ENCODE data around the gene NUDC. TPM values are rescaled to one million over a fixed set of nuclear protein-coding genes. Genes with fewer than 3 reads are reported as not detected.

NUDC gene
- total RNA-seq, 1 donor from 2014 or later: 133 TPM

- intact Hi-C loops (cut with micrococcal nuclease): no loop called here
These were observed 6.2 kb upstream of the NUDC start for GRCh38 chr1:26915204-26915842.

GRCh38 chr1:26921126-26921539 lies 410 bp upstream of the NUDC start:
- DNase-seq (ENCODE audit: low spot score): no peak
- intact Hi-C loops (cut with micrococcal nuclease): loop anchor here (1.0 kb wide), 1 partner anchor 21 kb away; the partner anchor contains the start of gene GPATCH3
- no peaks in the 10 kb centered on the region for H3K9me3 Mint-ChIP-seq
- peak overlapping the region; percentile 94 for H3K4me3 Mint-ChIP-seq (ENCODE audit: low read depth)
- H3K27me3 Mint-ChIP-seq (ENCODE audit: low read depth): no peaks in the 10 kb centered on the region
- H3K27ac Mint-ChIP-seq: peak overlapping the region; percentile 95
- peaks cover 33% of the 10 kb centered on the region for H3K36me3 Mint-ChIP-seq (ENCODE audit: low read depth)
- peaks cover 27% of the 10 kb centered on the region for H3K4me1 Mint-ChIP-seq (ENCODE audit: low read depth)

More at GRCh38 chr1:26915204-26915842, 6.2 kb upstream of the NUDC start:
- DNase-seq (ENCODE audit: low spot score): no peak
- H3K27ac Mint-ChIP-seq: no peak overlapping the region
- no peaks in the 10 kb centered on the region for H3K9me3 Mint-ChIP-seq
- peaks cover 2% of the 10 kb centered on the region for H3K4me1 Mint-ChIP-seq (ENCODE audit: low read depth)
- no peaks in the 10 kb centered on the region for H3K27me3 Mint-ChIP-seq (ENCODE audit: low read depth)
- H3K4me3 Mint-ChIP-seq (ENCODE audit: low read depth): no peak overlapping the region
- no peaks in the 10 kb centered on the region for H3K36me3 Mint-ChIP-seq (ENCODE audit: low read depth)

- no peak for DNase-seq (ENCODE audit: low spot score)
- Mint-ChIP-seq H3K36me3 (ENCODE audit: low read depth) (peaks cover 46% of the 10 kb centered on the region), H3K9me3 (no peaks in the 10 kb centered on the region), H3K27me3 (ENCODE audit: low read depth) (no peaks in the 10 kb centered on the region), H3K4me1 (ENCODE audit: low read depth) (peaks cover 31% of the 10 kb centered on the region), H3K27ac (peak overlapping the region; percentile 89), H3K4me3 (ENCODE audit: low read depth) (peak overlapping the region; percentile 94)
- intact Hi-C loops (cut with micrococcal nuclease): no loop called here
These were observed 837 bp downstream of the NUDC start for GRCh38 chr1:26922431-26922729.

- Mint-ChIP-seq H3K27me3 (ENCODE audit: low read depth) (no peaks in the 10 kb centered on the region), H3K27ac (peak overlapping the region; percentile 89), H3K4me1 (ENCODE audit: low read depth) (peaks cover 31% of the 10 kb centered on the region), H3K36me3 (ENCODE audit: low read depth) (peaks cover 51% of the 10 kb centered on the region), H3K9me3 (no peaks in the 10 kb centered on the region), H3K4me3 (ENCODE audit: low read depth) (peak overlapping the region; percentile 94)
- no peak for DNase-seq (ENCODE audit: low spot score)
- intact Hi-C loops (cut with micrococcal nuclease): no loop called here
These were observed 1.4 kb downstream of the NUDC start for GRCh38 chr1:26922901-26923300.

- Mint-ChIP-seq H3K4me1 (ENCODE audit: low read depth) (peaks cover 31% of the 10 kb centered on the region), H3K36me3 (ENCODE audit: low read depth) (peaks cover 59% of the 10 kb centered on the region), H3K9me3 (no peaks in the 10 kb centered on the region), H3K4me3 (ENCODE audit: low read depth) (peak overlapping the region; percentile 94), H3K27me3 (ENCODE audit: low read depth) (no peaks in the 10 kb centered on the region), H3K27ac (peak overlapping the region; percentile 5)
- intact Hi-C loops (cut with micrococcal nuclease): no loop called here
- DNase-seq (ENCODE audit: low spot score): no peak
These were observed 2.2 kb downstream of the NUDC start for GRCh38 chr1:26923711-26924110.

GRCh38 chr1:26932531-26932930 lies 11.0 kb downstream of the NUDC start:
- Mint-ChIP-seq H3K4me1 (ENCODE audit: low read depth) (no peaks in the 10 kb centered on the region), H3K27ac (no peak overlapping the region), H3K9me3 (no peaks in the 10 kb centered on the region), H3K36me3 (ENCODE audit: low read depth) (peaks cover 54% of the 10 kb centered on the region), H3K4me3 (ENCODE audit: low read depth) (no peak overlapping the region), H3K27me3 (ENCODE audit: low read depth) (no peaks in the 10 kb centered on the region)
- intact Hi-C loops (cut with micrococcal nuclease): no loop called here
- no peak for DNase-seq (ENCODE audit: low spot score)

- Mint-ChIP-seq H3K36me3 (ENCODE audit: low read depth) (peaks cover 52% of the 10 kb centered on the region), H3K9me3 (no peaks in the 10 kb centered on the region), H3K27me3 (ENCODE audit: low read depth) (no peaks in the 10 kb centered on the region), H3K4me3 (ENCODE audit: low read depth) (no peak overlapping the region), H3K4me1 (ENCODE audit: low read depth) (no peaks in the 10 kb centered on the region), H3K27ac (no peak overlapping the region)
- DNase-seq (ENCODE audit: low spot score): no peak
- intact Hi-C loops (cut with micrococcal nuclease): no loop called here
These were observed 15.3 kb downstream of the NUDC start for GRCh38 chr1:26936823-26937222.

GRCh38 chr1:26938004-26938658 lies 16.6 kb downstream of the NUDC start:
- H3K4me1 Mint-ChIP-seq (ENCODE audit: low read depth): no peaks in the 10 kb centered on the region
- no peaks in the 10 kb centered on the region for H3K9me3 Mint-ChIP-seq
- no peak overlapping the region for H3K27ac Mint-ChIP-seq
- H3K27me3 Mint-ChIP-seq (ENCODE audit: low read depth): no peaks in the 10 kb centered on the region
- H3K4me3 Mint-ChIP-seq (ENCODE audit: low read depth): no peak overlapping the region
- no peak for DNase-seq (ENCODE audit: low spot score)
- peaks cover 55% of the 10 kb centered on the region for H3K36me3 Mint-ChIP-seq (ENCODE audit: low read depth)
- intact Hi-C loops (cut with micrococcal nuclease): no loop called here

GRCh38 chr1:26938659-26939025 lies 17.1 kb downstream of the NUDC start:
- Mint-ChIP-seq H3K4me3 (ENCODE audit: low read depth) (no peak overlapping the region), H3K27me3 (ENCODE audit: low read depth) (no peaks in the 10 kb centered on the region), H3K4me1 (ENCODE audit: low read depth) (no peaks in the 10 kb centered on the region), H3K9me3 (no peaks in the 10 kb centered on the region), H3K36me3 (ENCODE audit: low read depth) (peaks cover 57% of the 10 kb centered on the region), H3K27ac (no peak overlapping the region)
- no peak for DNase-seq (ENCODE audit: low spot score)
- intact Hi-C loops (cut with micrococcal nuclease): no loop called here

GRCh38 chr1:26941311-26941710 lies 19.8 kb downstream of the NUDC start:
- no peaks in the 10 kb centered on the region for H3K4me1 Mint-ChIP-seq (ENCODE audit: low read depth)
- intact Hi-C loops (cut with micrococcal nuclease): no loop called here
- no peak overlapping the region for H3K27ac Mint-ChIP-seq
- H3K27me3 Mint-ChIP-seq (ENCODE audit: low read depth): no peaks in the 10 kb centered on the region
- peaks cover 60% of the 10 kb centered on the region for H3K36me3 Mint-ChIP-seq (ENCODE audit: low read depth)
- no peak overlapping the region for H3K4me3 Mint-ChIP-seq (ENCODE audit: low read depth)
- H3K9me3 Mint-ChIP-seq: no peaks in the 10 kb centered on the region
- DNase-seq (ENCODE audit: low spot score): no peak

- Mint-ChIP-seq H3K27ac (no peak overlapping the region), H3K9me3 (no peaks in the 10 kb centered on the region), H3K4me1 (ENCODE audit: low read depth) (no peaks in the 10 kb centered on the region), H3K4me3 (ENCODE audit: low read depth) (no peak overlapping the region), H3K36me3 (ENCODE audit: low read depth) (peaks cover 55% of the 10 kb centered on the region), H3K27me3 (ENCODE audit: low read depth) (no peaks in the 10 kb centered on the region)
- intact Hi-C loops (cut with micrococcal nuclease): no loop called here
- no peak for DNase-seq (ENCODE audit: low spot score)
These were observed 21.1 kb downstream of the NUDC start for GRCh38 chr1:26942656-26943055.

- Mint-ChIP-seq H3K4me3 (ENCODE audit: low read depth) (no peak overlapping the region), H3K36me3 (ENCODE audit: low read depth) (peaks cover 44% of the 10 kb centered on the region), H3K4me1 (ENCODE audit: low read depth) (no peaks in the 10 kb centered on the region), H3K27ac (no peak overlapping the region), H3K27me3 (ENCODE audit: low read depth) (no peaks in the 10 kb centered on the region), H3K9me3 (no peaks in the 10 kb centered on the region)
- DNase-seq (ENCODE audit: low spot score): no peak
- intact Hi-C loops (cut with micrococcal nuclease): no loop called here
These were observed 23.6 kb downstream of the NUDC start for GRCh38 chr1:26945138-26945537.

- intact Hi-C loops (cut with micrococcal nuclease): no loop called here
- H3K27me3 Mint-ChIP-seq (ENCODE audit: low read depth): no peaks in the 10 kb centered on the region
- H3K4me3 Mint-ChIP-seq (ENCODE audit: low read depth): no peak overlapping the region
- H3K27ac Mint-ChIP-seq: no peak overlapping the region
- DNase-seq (ENCODE audit: low spot score): no peak
- no peaks in the 10 kb centered on the region for H3K9me3 Mint-ChIP-seq
- peaks cover 44% of the 10 kb centered on the region for H3K36me3 Mint-ChIP-seq (ENCODE audit: low read depth)
- no peaks in the 10 kb centered on the region for H3K4me1 Mint-ChIP-seq (ENCODE audit: low read depth)
These were observed 24.2 kb downstream of the NUDC start for GRCh38 chr1:26945728-26946127.
